MCF 10A (cell line): ENCODE results near the gene TBC1D24. TPM values are rescaled to one million over a fixed set of nuclear protein-coding genes. Genes with fewer than 3 reads are reported as not detected.

Experiments
- BruUV-seq: library from RNA; stranded (reverse); fragments of 400-500 nt; replicated peaks from 2 replicates; lab custom pipeline; 2021; lab: Mats Ljungman, UMichigan
- CTCF ChIA-PET: fragments of 300-600 bp; sonication (Branson Sonifier 250); formaldehyde crosslinking; extraction: SDS; loops from one replicate; lab custom pipeline; 2021; ENCODE audit warnings: antibody characterized with exemption, inconsistent platforms; lab: Yijun Ruan, JAX
- POLR2A ChIA-PET: fragments of 300-600, 350-650 bp; sonication (Branson Sonifier 250); formaldehyde crosslinking; extraction: SDS; loops from one replicate; lab custom pipeline; 2020; ENCODE audit warnings: antibody characterized with exemption, inconsistent platforms; lab: Yijun Ruan, JAX
- DNase-seq: peaks from one replicate; pipeline ENCODE4 v3.0.0-alpha.2; 2018; ENCODE audit not compliant: unreplicated experiment
- H3K27ac Mint-ChIP-seq: one replicate; pipeline ENCODE4 v1.8.0; 2022; ENCODE audit warnings: mild to moderate bottlenecking, low read depth, mixed read lengths; ENCODE audit not compliant: unreplicated experiment
- H3K27me3 Mint-ChIP-seq: one replicate; pipeline ENCODE4 v1.8.0; 2022; ENCODE audit warnings: mixed read lengths; ENCODE audit not compliant: insufficient read depth, unreplicated experiment
- H3K36me3 Mint-ChIP-seq: one replicate; pipeline ENCODE4 v1.8.0; 2022; ENCODE audit warnings: mild to moderate bottlenecking, moderate library complexity, mixed read lengths; ENCODE audit not compliant: insufficient read depth, unreplicated experiment
- H3K4me1 Mint-ChIP-seq: one replicate; pipeline ENCODE4 v1.8.0; 2022; ENCODE audit warnings: mixed read lengths; ENCODE audit not compliant: insufficient read depth, unreplicated experiment
- H3K4me3 Mint-ChIP-seq: one replicate; pipeline ENCODE4 v1.8.0; 2022; ENCODE audit warnings: mild to moderate bottlenecking, moderate library complexity, mixed read lengths; ENCODE audit not compliant: unreplicated experiment
- H3K9me3 Mint-ChIP-seq: one replicate; pipeline ENCODE4 v1.8.0; 2022; ENCODE audit warnings: mixed read lengths; ENCODE audit not compliant: unreplicated experiment
- CTCF ChIP-seq: fragments of 200-600 bp; IDR thresholded peaks from one replicate; pipeline ENCODE4 v1.8.0; 2022; ENCODE audit warnings: antibody characterized with exemption, mild to moderate bottlenecking; ENCODE audit not compliant: unreplicated experiment
- intact Hi-C: fragments of 100-400 bp; cut with micrococcal nuclease; formaldehyde crosslinking; loops from 2 replicates; pipeline ENCODE4 v1.14.1; 2022
- total RNA-seq: library from RNA; stranded (reverse); gene quantifications from 2 replicates; pipeline ENCODE4 v1.2.3, GENCODE V29; 2022

TBC1D24 gene
- total RNA-seq, 1 experiment from 2014 or later: 8.1 TPM

GRCh38 chr16:2520784-2521531, 46.0 kb downstream of the TBC1D24 start:
- Mint-ChIP-seq H3K4me1 (peaks cover 36% of the 10 kb centered on the region), H3K4me3 (peak overlapping the region; percentile 78), H3K27ac (peak overlapping the region; percentile 35), H3K27me3 (no peaks in the 10 kb centered on the region), H3K36me3 (peaks cover 58% of the 10 kb centered on the region), H3K9me3 (no peaks in the 10 kb centered on the region)
- DNase-seq: peak; percentile 57
- intact Hi-C loops: no loop called here
- ChIA-PET CTCF (interaction anchor here (0.8 to 1.0 kb wide), 2 partner anchors 10 to 15 kb away, joined by 4 to 5 read pairs; partner anchors contain the start of gene CEMP1), POLR2A (interaction anchor here (0.6 to 4.2 kb wide), 11 partner anchors 11 to 569 kb away, joined by 3 to 62 read pairs (median 4); partner anchors contain the start of genes CCNF, CEMP1, KCTD5 and PDPK1)
- no peak for TF ChIP-seq CTCF
- BruUV-seq: no TSS peak

- peaks cover 24% of the 10 kb centered on the region for H3K4me1 Mint-ChIP-seq
- no TSS peak for BruUV-seq
- CTCF ChIA-PET: interaction anchor here (0.6 kb wide), 2 partner anchors 53 to 440 kb away, joined by 3 read pairs; no protein-coding TSS in a partner anchor
Observed at GRCh38 chr16:2523801-2524231, 48.9 kb downstream of the TBC1D24 start.

GRCh38 chr16:2524339-2524938, 49.5 kb downstream of the TBC1D24 start:
- ChIA-PET POLR2A (interaction anchor here (0.7 kb wide), 1 partner anchor 8 kb away, joined by 3 read pairs; no protein-coding TSS in a partner anchor), CTCF (interaction anchor here (0.6 kb wide), 2 partner anchors 54 to 439 kb away, joined by 3 read pairs; no protein-coding TSS in a partner anchor)
- H3K4me3 Mint-ChIP-seq: no peak overlapping the region
- H3K27ac Mint-ChIP-seq: no peak overlapping the region
- H3K4me1 Mint-ChIP-seq: peaks cover 24% of the 10 kb centered on the region
- no peak for DNase-seq
- H3K36me3 Mint-ChIP-seq: peaks cover 47% of the 10 kb centered on the region
- H3K9me3 Mint-ChIP-seq: no peaks in the 10 kb centered on the region
- intact Hi-C loops: no loop called here
- TF ChIP-seq CTCF: no peak
- H3K27me3 Mint-ChIP-seq: no peaks in the 10 kb centered on the region
- no TSS peak for BruUV-seq

More at GRCh38 chr16:2523801-2524231, 48.9 kb downstream of the TBC1D24 start:
- POLR2A ChIA-PET: interaction anchor here (0.6 to 0.7 kb wide), 2 partner anchors 9 to 13 kb away, joined by 3 read pairs; no protein-coding TSS in a partner anchor
- intact Hi-C loops: no loop called here
- H3K27me3 Mint-ChIP-seq: no peaks in the 10 kb centered on the region
- no peaks in the 10 kb centered on the region for H3K9me3 Mint-ChIP-seq
- no peak overlapping the region for H3K27ac Mint-ChIP-seq
- no peak for DNase-seq
- no peak overlapping the region for H3K4me3 Mint-ChIP-seq
- no peak for TF ChIP-seq CTCF
- peaks cover 47% of the 10 kb centered on the region for H3K36me3 Mint-ChIP-seq

- no peak overlapping the region for H3K27ac Mint-ChIP-seq
- intact Hi-C loops: no loop called here
Observed at GRCh38 chr16:2526135-2526534, 51.2 kb downstream of the TBC1D24 start.

More at GRCh38 chr16:2526135-2526534, 51.2 kb downstream of the TBC1D24 start:
- Mint-ChIP-seq H3K4me3 (peak overlapping the region; percentile 51), H3K9me3 (no peaks in the 10 kb centered on the region), H3K27me3 (no peaks in the 10 kb centered on the region), H3K36me3 (peaks cover 42% of the 10 kb centered on the region), H3K4me1 (peaks cover 22% of the 10 kb centered on the region)
- ChIA-PET POLR2A (interaction anchor here (1.3 kb wide), 1 partner anchor 11 kb away, joined by 3 read pairs; no protein-coding TSS in a partner anchor), CTCF (no interaction called here)
- DNase-seq: peak; percentile 73
- no peak for TF ChIP-seq CTCF
- BruUV-seq: no TSS peak
